ENCODE data around the gene NOX5.

The NOX5 gene

GRCh38 chr15:68990992-68991500 is 23.4 kb upstream of the NOX5 start:
- no peak for DNase-seq

GRCh38 chr15:68991723-68992122 is 22.8 kb upstream of the NOX5 start:
- no peak for DNase-seq

- no peak for DNase-seq
These were observed 21.8 kb upstream of the NOX5 start for GRCh38 chr15:68992696-68993095.

- DNase-seq: no peak
These were observed 21.2 kb upstream of the NOX5 start for GRCh38 chr15:68993276-68993675.

GRCh38 chr15:68994149-68994548 is 20.3 kb upstream of the NOX5 start:
- no peak for DNase-seq

GRCh38 chr15:68994981-68995761 is 19.3 kb upstream of the NOX5 start:
- DNase-seq: no peak

- no peak for DNase-seq
These were observed 17.4 kb upstream of the NOX5 start for GRCh38 chr15:68997050-68997449.

- DNase-seq: no peak
These were observed 16.3 kb upstream of the NOX5 start for GRCh38 chr15:68997930-68998777.

- no peak for DNase-seq
These were observed 15.4 kb upstream of the NOX5 start for GRCh38 chr15:68999091-68999490.

GRCh38 chr15:69000091-69000490 is 14.4 kb upstream of the NOX5 start:
- no peak for DNase-seq

- no peak for DNase-seq
These were observed 13.6 kb upstream of the NOX5 start for GRCh38 chr15:69000725-69001503.

GRCh38 chr15:69002783-69003182 is 11.7 kb upstream of the NOX5 start:
- DNase-seq: no peak

GRCh38 chr15:69004011-69004410 is 10.5 kb upstream of the NOX5 start:
- no peak for DNase-seq

GRCh38 chr15:69008056-69008455 is 6.4 kb upstream of the NOX5 start:
- DNase-seq: no peak

- DNase-seq: no peak
These were observed 5.2 kb upstream of the NOX5 start for GRCh38 chr15:69009341-69009740.

- no peak for DNase-seq
These were observed 2.9 kb upstream of the NOX5 start for GRCh38 chr15:69011641-69012040.

- no peak for DNase-seq
These were observed 1.6 kb upstream of the NOX5 start for GRCh38 chr15:69012761-69013364.

- DNase-seq: no peak
These were observed 629 bp upstream of the NOX5 start for GRCh38 chr15:69013726-69014406.

GRCh38 chr15:69015591-69015990 is 1.1 kb downstream of the NOX5 start:
- DNase-seq: no peak

- DNase-seq: no peak
These were observed 1.6 kb downstream of the NOX5 start for GRCh38 chr15:69016021-69016595.

- no peak for DNase-seq
These were observed 3.5 kb downstream of the NOX5 start for GRCh38 chr15:69017978-69018377.

GRCh38 chr15:69018951-69019350 is 4.5 kb downstream of the NOX5 start:
- DNase-seq: no peak

Data from activated T-cell treated with anti-CD3 and anti-CD28 coated beads, Interleukin-2, amount 50 U/mL, for 48 hours (primary cell).